Measurements from ENCODE around the gene HBB.

HBB gene

DNA sequence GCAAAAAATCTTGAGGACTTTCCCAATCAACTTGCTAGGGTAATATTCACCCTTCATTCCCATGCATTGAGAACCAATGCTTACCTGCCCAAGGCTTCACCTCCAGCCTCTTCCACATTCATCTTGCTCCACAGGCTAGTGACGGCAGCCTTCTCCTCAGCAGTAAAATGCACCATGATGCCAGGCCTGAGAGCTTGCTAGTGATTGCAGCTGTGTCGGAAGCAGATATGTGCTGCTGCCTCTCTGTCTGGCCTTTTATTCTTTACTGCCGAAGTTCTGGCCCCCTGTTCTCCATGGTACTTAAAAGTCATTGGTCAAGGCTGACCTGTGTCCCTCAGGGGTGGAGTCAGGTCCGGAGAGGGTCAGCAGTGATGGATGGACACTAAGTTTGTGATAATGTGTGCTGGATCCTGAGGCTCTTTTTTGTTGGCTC lies 42.9 kb upstream of the HBB start, which contains the start of gene HBE1:
HBE1 (minus strand) TSS at position 231 of the 433 bp plus-strand sequence; CDS start at position 176, 55 bp downstream.
- peaks cover 0 to 2% of the 10 kb centered on the region in 2 donors for H3K4me1 ChIP-seq (ENCODE audit: control insufficient read depth in 2 of 2, insufficient read depth in 1 of 2, low read depth in 1 of 2, low read length in 2 of 2)
- WGBS, 2 donors (ENCODE audit: extremely low coverage in 2 of 2, insufficient read length in 2 of 2, insufficient replicate concordance in 1 of 2), result no CpG with 5 or more reads among the region's 4 CpGs
- no peak within 1 kb of the TSS for H3K27ac ChIP-seq (replicated peaks; ENCODE audit: low read length)

DNA sequence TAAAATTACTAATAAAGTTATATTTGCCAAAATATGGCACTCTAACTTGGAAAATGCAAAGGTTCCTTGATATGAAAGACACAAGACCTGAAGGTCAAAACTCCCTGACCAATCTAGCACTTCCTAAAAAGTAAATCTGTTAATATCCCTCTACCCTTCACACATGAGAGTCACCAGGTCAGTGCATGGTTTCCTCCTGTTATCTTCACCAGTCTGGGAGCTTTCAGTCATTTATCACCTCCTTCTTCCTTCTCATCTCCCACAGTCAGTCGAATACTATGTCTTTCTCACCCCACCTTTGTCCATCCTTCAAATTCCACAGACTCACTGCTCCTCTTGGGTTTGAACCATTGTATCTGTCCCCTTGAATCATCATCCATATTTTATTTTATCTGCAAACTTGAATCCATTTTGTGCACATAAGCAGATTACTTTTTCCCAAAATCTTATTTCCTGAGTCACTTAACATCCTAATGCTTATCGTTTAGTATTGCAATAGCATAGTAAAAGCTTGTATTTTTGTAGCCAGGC lies 40.2 kb upstream of the HBB start:
- H4K91ac ChIP-seq (ENCODE audit: low read depth, low read length, poor library complexity), result no peak overlapping the region
- no peaks in the 10 kb centered on the region for H3K4me1 ChIP-seq (ENCODE audit: control insufficient read depth in 2 of 2, insufficient read depth in 1 of 2, low read depth in 1 of 2, low read length in 2 of 2)
- H2BK15ac ChIP-seq (ENCODE audit: low read length), result no peak overlapping the region
- H2BK12ac ChIP-seq (ENCODE audit: low read length), result no peak overlapping the region
- H4K8ac ChIP-seq (ENCODE audit: low read depth, low read length), result no peak overlapping the region
- H3K36me3 ChIP-seq (replicated peaks in 1 of 2; ENCODE audit: control insufficient read depth in 2 of 2, insufficient read depth in 2 of 2, low read length in 2 of 2), result no peaks in the 10 kb centered on the region
- no peaks in the 10 kb centered on the region for H3K27me3 ChIP-seq (ENCODE audit: control insufficient read depth in 3 of 3, insufficient read depth in 3 of 3, low read depth in 1 of 3, low read length in 3 of 3)
- no peak overlapping the region for H2AFZ ChIP-seq (ENCODE audit: low read length)
- H3K9ac ChIP-seq (ENCODE audit: low read depth, low read length, poor library complexity), result no peak overlapping the region
- H3K23ac ChIP-seq (ENCODE audit: low read depth, low read length, poor library complexity), result no peak overlapping the region
- H3K14ac ChIP-seq (ENCODE audit: low read length), result no peak overlapping the region
- H2BK120ac ChIP-seq (ENCODE audit: low read depth, low read length), result no peak overlapping the region
- no peak overlapping the region for H3K4me2 ChIP-seq (ENCODE audit: insufficient read depth, low read length, poor library complexity, severe bottlenecking)
- no peak overlapping the region for H2BK5ac ChIP-seq (ENCODE audit: low read length)
- H3K9me3 ChIP-seq (replicated peaks in 1 of 2; ENCODE audit: control insufficient read depth in 2 of 2, insufficient read depth in 1 of 2, low read depth in 1 of 2, low read length in 2 of 2), result no peaks in the 10 kb centered on the region
- no peak overlapping the region for H3K27ac ChIP-seq (replicated peaks; ENCODE audit: low read length)
- H3K79me1 ChIP-seq (ENCODE audit: low read depth, low read length), result no peaks in the 10 kb centered on the region
- no peak overlapping the region for H3K4me3 ChIP-seq (ENCODE audit: low read length in 2 of 2)
- no peak overlapping the region for H3K4ac ChIP-seq (ENCODE audit: low read length)
- no peak overlapping the region for H2AK5ac ChIP-seq (ENCODE audit: low read depth, low read length)
- DNase-seq (ENCODE audit: low spot score), result no peak
- WGBS, 2 donors (ENCODE audit: extremely low coverage in 2 of 2, insufficient read length in 2 of 2, insufficient replicate concordance in 1 of 2), result no CpG with 5 or more reads among the region's 2 CpGs
- H3K18ac ChIP-seq (ENCODE audit: low read length), result no peak overlapping the region

More for the DNA sequence above, 42.9 kb upstream of the HBB start, which contains the start of gene HBE1:
- H2BK12ac ChIP-seq (ENCODE audit: low read length), result no peak within 1 kb of the TSS
- H3K9me3 ChIP-seq (replicated peaks in 1 of 2; ENCODE audit: control insufficient read depth in 2 of 2, insufficient read depth in 1 of 2, low read depth in 1 of 2, low read length in 2 of 2), result no peaks in the 10 kb centered on the region
- H3K4me2 ChIP-seq (ENCODE audit: insufficient read depth, low read length, poor library complexity, severe bottlenecking), result no peak within 1 kb of the TSS
- H2BK120ac ChIP-seq (ENCODE audit: low read depth, low read length), result no peak within 1 kb of the TSS
- no peak within 1 kb of the TSS for H2BK15ac ChIP-seq (ENCODE audit: low read length)
- no peak within 1 kb of the TSS for H2BK5ac ChIP-seq (ENCODE audit: low read length)
- H2AFZ ChIP-seq (ENCODE audit: low read length), result no peak within 1 kb of the TSS
- H3K27me3 ChIP-seq (ENCODE audit: control insufficient read depth in 3 of 3, insufficient read depth in 3 of 3, low read depth in 1 of 3, low read length in 3 of 3), result no peaks in the 10 kb centered on the region
- H2AK5ac ChIP-seq (ENCODE audit: low read depth, low read length), result no peak within 1 kb of the TSS
- no peaks in the 10 kb centered on the region for H3K36me3 ChIP-seq (replicated peaks in 1 of 2; ENCODE audit: control insufficient read depth in 2 of 2, insufficient read depth in 2 of 2, low read length in 2 of 2)
- no peak within 1 kb of the TSS for H3K23ac ChIP-seq (ENCODE audit: low read depth, low read length, poor library complexity)
- H3K4ac ChIP-seq (ENCODE audit: low read length), result no peak within 1 kb of the TSS
- no peak within 1 kb of the TSS for H3K9ac ChIP-seq (ENCODE audit: low read depth, low read length, poor library complexity)
- H3K18ac ChIP-seq (ENCODE audit: low read length), result no peak within 1 kb of the TSS
- H4K91ac ChIP-seq (ENCODE audit: low read depth, low read length, poor library complexity), result no peak within 1 kb of the TSS
- no peak within 1 kb of the TSS for H3K14ac ChIP-seq (ENCODE audit: low read length)
- no peak for DNase-seq (ENCODE audit: low spot score)
- H3K4me3 ChIP-seq (ENCODE audit: low read length in 2 of 2), result no peak within 1 kb of the TSS
- no peaks in the 10 kb centered on the region for H3K79me1 ChIP-seq (ENCODE audit: low read depth, low read length)
- no peak within 1 kb of the TSS for H4K8ac ChIP-seq (ENCODE audit: low read depth, low read length)

DNA sequence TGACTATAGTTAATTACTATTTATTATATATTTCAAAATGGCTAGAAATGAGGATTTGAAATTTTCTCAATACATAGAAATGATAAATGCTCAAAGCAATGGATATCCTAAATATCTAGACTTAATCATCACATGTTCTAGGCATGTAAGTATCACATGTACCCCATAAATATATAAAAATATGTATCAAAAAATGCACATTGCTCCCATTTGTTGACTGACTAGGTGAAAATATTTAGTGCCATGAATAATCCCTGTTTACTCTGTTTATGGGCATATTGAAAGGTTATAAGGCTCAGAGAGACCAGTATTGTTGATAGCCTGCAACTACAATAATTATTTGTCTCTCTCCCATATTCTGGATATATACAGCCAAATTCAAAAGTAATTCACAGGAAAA lies 39.7 kb upstream of the HBB start:
- Histone ChIP-seq H3K18ac (ENCODE audit: low read length) (no peak overlapping the region), H2BK120ac (ENCODE audit: low read depth, low read length) (no peak overlapping the region), H2BK5ac (ENCODE audit: low read length) (no peak overlapping the region), H3K27me3 (ENCODE audit: control insufficient read depth in 3 of 3, insufficient read depth in 3 of 3, low read depth in 1 of 3, low read length in 3 of 3) (no peaks in the 10 kb centered on the region), H3K9ac (ENCODE audit: low read depth, low read length, poor library complexity) (no peak overlapping the region), H2BK12ac (ENCODE audit: low read length) (no peak overlapping the region), H2AK5ac (ENCODE audit: low read depth, low read length) (no peak overlapping the region), H3K36me3 (replicated peaks in 1 of 2; ENCODE audit: control insufficient read depth in 2 of 2, insufficient read depth in 2 of 2, low read length in 2 of 2) (no peaks in the 10 kb centered on the region), H3K14ac (ENCODE audit: low read length) (no peak overlapping the region), H3K4me1 (ENCODE audit: control insufficient read depth in 2 of 2, insufficient read depth in 1 of 2, low read depth in 1 of 2, low read length in 2 of 2) (no peaks in the 10 kb centered on the region), H2BK15ac (ENCODE audit: low read length) (no peak overlapping the region), H3K4me3 (ENCODE audit: low read length in 2 of 2) (no peak overlapping the region), H4K91ac (ENCODE audit: low read depth, low read length, poor library complexity) (no peak overlapping the region), H3K79me1 (ENCODE audit: low read depth, low read length) (no peaks in the 10 kb centered on the region), H2AFZ (ENCODE audit: low read length) (no peak overlapping the region), H4K8ac (ENCODE audit: low read depth, low read length) (no peak overlapping the region), H3K4me2 (ENCODE audit: insufficient read depth, low read length, poor library complexity, severe bottlenecking) (no peak overlapping the region), H3K4ac (ENCODE audit: low read length) (no peak overlapping the region), H3K27ac (replicated peaks; ENCODE audit: low read length) (no peak overlapping the region), H3K23ac (ENCODE audit: low read depth, low read length, poor library complexity) (no peak overlapping the region), H3K9me3 (replicated peaks in 1 of 2; ENCODE audit: control insufficient read depth in 2 of 2, insufficient read depth in 1 of 2, low read depth in 1 of 2, low read length in 2 of 2) (no peaks in the 10 kb centered on the region)
- DNase-seq (ENCODE audit: low spot score), result no peak

DNA sequence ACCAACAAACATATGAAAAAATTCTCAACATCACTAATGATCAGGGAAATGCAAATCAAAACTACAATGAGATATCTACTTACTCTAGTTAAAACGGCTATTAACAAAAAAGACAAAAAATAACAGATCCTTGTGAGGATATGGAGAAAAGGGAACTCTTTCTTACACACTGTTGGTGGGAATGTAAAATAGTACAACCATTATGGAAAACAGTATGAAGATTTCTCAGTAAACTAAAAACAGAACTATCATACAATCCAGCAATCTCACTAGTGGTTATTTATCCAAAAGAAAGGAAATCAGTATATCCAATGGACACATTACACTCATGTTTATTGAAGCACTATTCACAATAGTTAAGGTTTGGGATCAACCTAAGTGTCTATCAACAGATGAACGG lies 39.0 kb upstream of the HBB start:
- Histone ChIP-seq H3K23ac (ENCODE audit: low read depth, low read length, poor library complexity) (no peak overlapping the region), H3K9ac (ENCODE audit: low read depth, low read length, poor library complexity) (no peak overlapping the region), H2BK5ac (ENCODE audit: low read length) (no peak overlapping the region), H4K8ac (ENCODE audit: low read depth, low read length) (no peak overlapping the region), H3K9me3 (replicated peaks in 1 of 2; ENCODE audit: control insufficient read depth in 2 of 2, insufficient read depth in 1 of 2, low read depth in 1 of 2, low read length in 2 of 2) (no peaks in the 10 kb centered on the region), H3K18ac (ENCODE audit: low read length) (no peak overlapping the region), H2BK15ac (ENCODE audit: low read length) (no peak overlapping the region), H3K27me3 (ENCODE audit: control insufficient read depth in 3 of 3, insufficient read depth in 3 of 3, low read depth in 1 of 3, low read length in 3 of 3) (no peaks in the 10 kb centered on the region), H2AK5ac (ENCODE audit: low read depth, low read length) (no peak overlapping the region), H3K4me2 (ENCODE audit: insufficient read depth, low read length, poor library complexity, severe bottlenecking) (no peak overlapping the region), H3K27ac (replicated peaks; ENCODE audit: low read length) (no peak overlapping the region), H2AFZ (ENCODE audit: low read length) (no peak overlapping the region), H3K4me1 (ENCODE audit: control insufficient read depth in 2 of 2, insufficient read depth in 1 of 2, low read depth in 1 of 2, low read length in 2 of 2) (no peaks in the 10 kb centered on the region), H2BK120ac (ENCODE audit: low read depth, low read length) (no peak overlapping the region), H3K4me3 (ENCODE audit: low read length in 2 of 2) (no peak overlapping the region), H4K91ac (ENCODE audit: low read depth, low read length, poor library complexity) (no peak overlapping the region), H3K79me1 (ENCODE audit: low read depth, low read length) (no peaks in the 10 kb centered on the region), H3K4ac (ENCODE audit: low read length) (no peak overlapping the region), H3K36me3 (replicated peaks in 1 of 2; ENCODE audit: control insufficient read depth in 2 of 2, insufficient read depth in 2 of 2, low read length in 2 of 2) (no peaks in the 10 kb centered on the region), H3K14ac (ENCODE audit: low read length) (no peak overlapping the region), H2BK12ac (ENCODE audit: low read length) (no peak overlapping the region)
- no CpG with 5 or more reads among the region's 2 CpGs for WGBS, 2 donors (ENCODE audit: extremely low coverage in 2 of 2, insufficient read length in 2 of 2, insufficient replicate concordance in 1 of 2)
- DNase-seq (ENCODE audit: low spot score), result no peak

All from neuronal stem cell (in vitro differentiated cells).